Colonic mucosa (tissue), 4 donors: Measurements from ENCODE around the gene DNA2. TPM values are rescaled to one million over a fixed set of nuclear protein-coding genes. Genes with fewer than 3 reads are reported as not detected.
A peak's percentile ranks its signal among the peaks of the same experiment; 100 is the strongest.

Source experiments
- DNase-seq: peaks from one replicate; pipeline ENCODE4 v3.0.0-alpha.2; 2020
- H3K27ac ChIP-seq: fragments of 200-600 bp; one replicate; pipeline ENCODE4 v1.8.0; 2021
- H3K27me3 ChIP-seq: fragments of 200-600 bp; one replicate; pipeline ENCODE4 v1.8.0; 2021
- H3K36me3 ChIP-seq: fragments of 200-600 bp; one replicate; pipeline ENCODE4 v1.8.0; 2021
- H3K4me1 ChIP-seq: fragments of 200-600 bp; one replicate; pipeline ENCODE4 v1.8.0; 2021; ENCODE audit warnings: mild to moderate bottlenecking
- H3K4me3 ChIP-seq: fragments of 200-600 bp; one replicate; pipeline ENCODE4 v1.8.0; 2021
- H3K9ac ChIP-seq, 2 donors: one replicate each; pipeline ENCODE4 v1.7.0; 2013; ENCODE audit warnings: control low read depth in 2 of 2, low read depth in 2 of 2, low read length in 2 of 2
- H3K9me3 ChIP-seq: fragments of 200-600 bp; one replicate; pipeline ENCODE4 v1.8.0; 2021
- intact Hi-C: fragments of 100-400 bp; cut with DNase I; formaldehyde crosslinking; loops from one replicate; pipeline ENCODE4 v1.14.1; 2022
- total RNA-seq, 2 donors: library from RNA; stranded (reverse); fragmentation: NEBNext Ultra II Directional in 1 of 2; extraction: Animal tissue kit (Norgen Biotek cat#: 25700) in 1 of 2; gene quantifications; one replicate each; pipeline ENCODE4 v1.2.1, GENCODE V29; 2021
- TF ChIP-seq, protein P1 (sequence below): fragments of 200-600 bp; IDR thresholded peaks from one replicate; pipeline ENCODE4 v1.8.0; 2022; ENCODE audit warnings: antibody characterized with exemption, mild to moderate bottlenecking
- donor health status: healthy.
- donor health status: DM: no; HTN: no; CAD: no.
- donor health status: DM: no; HTN: no; CAD: no.

DNA2 gene
- total RNA-seq, 2 donors from 2014 or later = 7.7 to 16.4 TPM

DNA sequence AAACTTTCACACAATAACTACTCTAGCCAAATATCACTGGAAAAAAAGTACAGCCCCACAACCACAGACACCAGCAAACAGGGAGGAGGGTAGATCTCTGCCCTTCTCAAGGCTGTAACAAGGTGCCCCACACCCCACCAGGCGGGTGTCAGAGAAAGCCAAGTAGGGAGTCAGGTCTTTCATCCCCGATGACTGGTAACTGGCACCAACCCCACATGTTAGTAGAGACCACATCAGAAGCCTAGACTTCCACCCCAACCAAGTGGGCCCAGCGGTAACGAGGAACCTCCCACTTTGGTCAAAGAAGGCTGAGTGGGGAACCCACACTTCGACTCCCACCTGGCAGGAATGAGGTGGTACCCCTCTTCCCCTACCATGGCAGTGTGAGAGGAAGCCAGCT lies 48.3 kb downstream of the DNA2 start:
- no peak overlapping the region for H3K9ac ChIP-seq
- H3K4me3 ChIP-seq = no peak overlapping the region
- TF ChIP-seq, protein P1, sequence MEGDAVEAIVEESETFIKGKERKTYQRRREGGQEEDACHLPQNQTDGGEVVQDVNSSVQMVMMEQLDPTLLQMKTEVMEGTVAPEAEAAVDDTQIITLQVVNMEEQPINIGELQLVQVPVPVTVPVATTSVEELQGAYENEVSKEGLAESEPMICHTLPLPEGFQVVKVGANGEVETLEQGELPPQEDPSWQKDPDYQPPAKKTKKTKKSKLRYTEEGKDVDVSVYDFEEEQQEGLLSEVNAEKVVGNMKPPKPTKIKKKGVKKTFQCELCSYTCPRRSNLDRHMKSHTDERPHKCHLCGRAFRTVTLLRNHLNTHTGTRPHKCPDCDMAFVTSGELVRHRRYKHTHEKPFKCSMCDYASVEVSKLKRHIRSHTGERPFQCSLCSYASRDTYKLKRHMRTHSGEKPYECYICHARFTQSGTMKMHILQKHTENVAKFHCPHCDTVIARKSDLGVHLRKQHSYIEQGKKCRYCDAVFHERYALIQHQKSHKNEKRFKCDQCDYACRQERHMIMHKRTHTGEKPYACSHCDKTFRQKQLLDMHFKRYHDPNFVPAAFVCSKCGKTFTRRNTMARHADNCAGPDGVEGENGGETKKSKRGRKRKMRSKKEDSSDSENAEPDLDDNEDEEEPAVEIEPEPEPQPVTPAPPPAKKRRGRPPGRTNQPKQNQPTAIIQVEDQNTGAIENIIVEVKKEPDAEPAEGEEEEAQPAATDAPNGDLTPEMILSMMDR = no peak
- no peaks in the 10 kb centered on the region for H3K36me3 ChIP-seq
- H3K4me1 ChIP-seq = no peaks in the 10 kb centered on the region
- no peaks in the 10 kb centered on the region for H3K9me3 ChIP-seq
- H3K27ac ChIP-seq = no peak overlapping the region
- no peaks in the 10 kb centered on the region for H3K27me3 ChIP-seq
- DNase-seq = no peak
- intact Hi-C loops = no loop called here

GRCh38 chr10:68419376-68419775 lies 52.4 kb downstream of the DNA2 start:
- H3K4me1 ChIP-seq = no peaks in the 10 kb centered on the region
- intact Hi-C loops = no loop called here
- H3K9me3 ChIP-seq = no peaks in the 10 kb centered on the region
- no peak for DNase-seq
- no peak overlapping the region for H3K4me3 ChIP-seq
- H3K27me3 ChIP-seq = no peaks in the 10 kb centered on the region
- H3K9ac ChIP-seq = no peak overlapping the region
- no peaks in the 10 kb centered on the region for H3K36me3 ChIP-seq
- TF ChIP-seq, protein P1 = no peak
- H3K27ac ChIP-seq = no peak overlapping the region

DNA sequence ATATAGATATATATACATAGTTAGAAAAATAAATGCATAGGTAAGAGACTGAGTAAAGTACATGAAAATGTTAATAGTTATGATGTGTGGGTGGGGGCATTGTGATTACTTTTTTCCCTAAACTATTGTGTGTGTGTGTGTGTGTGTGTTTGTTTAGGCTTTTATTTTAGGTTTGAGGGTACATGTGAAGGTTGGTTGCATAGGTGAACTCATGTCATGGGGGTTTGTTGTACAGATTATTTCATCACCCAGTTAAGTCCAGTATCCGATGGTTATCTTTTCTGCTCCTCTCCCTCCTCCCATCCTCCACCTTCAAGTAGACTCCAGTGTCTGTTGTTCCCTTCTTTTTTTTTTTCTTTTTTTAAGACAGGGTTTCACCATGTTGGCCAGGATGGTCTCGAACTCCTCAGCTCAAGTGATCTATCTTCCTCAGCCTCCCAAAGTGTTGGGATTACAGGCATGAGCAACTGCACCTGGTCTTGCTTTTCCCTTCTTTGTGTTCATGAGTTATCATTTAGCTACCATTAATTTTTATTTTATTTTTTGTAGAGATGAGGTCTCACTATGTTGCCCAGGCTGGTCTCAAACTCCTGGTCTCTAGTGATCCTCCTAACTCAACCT lies 62.8 kb downstream of the DNA2 start:
- DNase-seq = no peak
- no peak overlapping the region for H3K27ac ChIP-seq
- H3K4me3 ChIP-seq = no peak overlapping the region
- intact Hi-C loops = no loop called here
- H3K36me3 ChIP-seq = no peaks in the 10 kb centered on the region
- H3K4me1 ChIP-seq = peaks cover 3% of the 10 kb centered on the region
- H3K9ac ChIP-seq = no peak overlapping the region
- no peaks in the 10 kb centered on the region for H3K9me3 ChIP-seq
- no peaks in the 10 kb centered on the region for H3K27me3 ChIP-seq
- TF ChIP-seq, protein P1 = no peak

- peaks cover 3% of the 10 kb centered on the region for H3K4me1 ChIP-seq
These were observed 64.8 kb downstream of the DNA2 start, which contains the start of gene RUFY2 for GRCh38 chr10:68406815-68407548. Gene RUFY2 (minus strand): TSS chr10:68407277. CDS start chr10:68407189, 88 bp downstream.

GRCh38 chr10:68406111-68406814 lies 65.5 kb downstream of the DNA2 start:
- Histone ChIP-seq H3K9me3 (no peaks in the 10 kb centered on the region), H3K4me1 (peaks cover 3% of the 10 kb centered on the region), H3K36me3 (no peaks in the 10 kb centered on the region), H3K27ac (peak overlapping the region; percentile 90), H3K9ac (peak overlapping the region; percentile 86 to 98), H3K27me3 (no peaks in the 10 kb centered on the region), H3K4me3 (peak overlapping the region; percentile 99)
- TF ChIP-seq, protein P1 = no peak
- peak; percentile 65 for DNase-seq
- intact Hi-C loops = no loop called here

More at GRCh38 chr10:68406815-68407548, 64.8 kb downstream of the DNA2 start, which contains the start of gene RUFY2:
- intact Hi-C loops = no loop called here
- H3K9me3 ChIP-seq = no peaks in the 10 kb centered on the region
- no peaks in the 10 kb centered on the region for H3K27me3 ChIP-seq
- TF ChIP-seq, protein P1 = no peak
- H3K27ac ChIP-seq = peak within 1 kb of the TSS; percentile 90
- H3K36me3 ChIP-seq = no peaks in the 10 kb centered on the region
- H3K4me3 ChIP-seq = peak within 1 kb of the TSS; percentile 99
- peak; percentile 71 for DNase-seq
- H3K9ac ChIP-seq = peak within 1 kb of the TSS; percentile 86 to 98
